GM08714 (cell line): ENCODE data around the gene CRY2.

Source experiments
- H3K4me3 ChIP-seq: fragments of 200-500 bp; sonication (Bioruptor generic); 2 replicates; pipeline ENCODE4 v1.5.1; 2014; ENCODE audit warnings: mild to moderate bottlenecking, low read length, inconsistent platforms
- ZNF274 ChIP-seq: IDR thresholded peaks from 2 replicates; pipeline ENCODE4 v1.6.1; 2012; ENCODE audit warnings: mild to moderate bottlenecking, low read depth, low read length

CRY2 gene

GRCh38 chr11:45913514-45913913, 66.2 kb downstream of the CRY2 start:
- no peak overlapping the region for H3K4me3 ChIP-seq
- no peak for TF ChIP-seq ZNF274

DNA sequence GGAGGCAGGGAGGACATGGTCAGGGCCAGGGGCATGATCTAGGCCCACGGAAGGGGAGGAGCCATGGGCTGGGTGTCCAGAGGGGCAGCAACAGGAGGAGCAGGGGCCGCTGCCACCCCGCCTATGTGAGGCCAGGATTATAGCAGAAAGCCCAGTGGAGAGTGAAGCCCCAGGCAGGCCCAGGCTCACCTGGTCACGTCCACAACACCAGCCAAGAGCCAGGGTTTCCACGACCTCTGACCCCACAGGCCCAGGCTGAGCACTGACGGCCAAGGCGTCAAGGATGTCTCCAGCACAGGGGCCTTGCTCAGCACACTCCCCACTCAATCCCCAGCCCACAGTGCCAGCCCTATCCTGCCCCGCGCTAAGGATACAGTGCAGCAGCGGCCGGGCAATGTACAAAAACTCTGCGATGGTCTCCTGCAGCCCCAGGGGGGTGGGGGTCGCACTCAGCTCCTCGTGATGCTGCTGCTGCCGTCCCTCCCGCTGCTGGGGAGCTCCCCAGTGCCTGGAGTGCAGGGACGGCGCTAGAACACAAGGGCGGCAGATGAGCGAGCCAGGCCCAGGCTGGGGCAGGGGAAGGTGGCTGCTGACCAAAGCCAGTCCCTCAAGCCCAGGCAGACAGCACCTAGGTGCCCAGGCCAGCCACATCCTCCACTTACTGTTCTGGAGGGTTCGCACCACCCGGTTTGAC, 66.8 kb downstream of the CRY2 start:
- no peak for TF ChIP-seq ZNF274
- H3K4me3 ChIP-seq: no peak overlapping the region

DNA sequence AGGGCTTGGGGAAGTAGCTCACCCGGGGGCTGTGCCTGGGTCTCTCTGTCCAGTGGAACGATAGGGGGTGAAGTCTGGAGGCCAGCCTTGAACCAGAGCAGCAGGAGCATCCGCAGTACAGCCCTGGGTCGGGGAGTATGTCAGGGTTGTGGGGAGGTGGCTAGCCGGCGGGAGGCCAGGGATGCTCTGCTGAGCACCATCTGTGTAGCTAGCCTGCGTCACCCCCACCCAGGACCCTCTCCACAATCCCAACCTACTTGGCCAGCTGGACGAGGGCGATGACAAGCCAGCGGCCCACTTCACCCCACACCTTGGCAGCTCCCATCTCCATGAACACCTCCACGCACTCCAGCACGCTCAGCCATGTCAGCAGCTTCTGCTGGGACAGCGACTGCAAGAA, 68.2 kb downstream of the CRY2 start:
- no peak overlapping the region for H3K4me3 ChIP-seq
- TF ChIP-seq ZNF274: no peak

GRCh38 chr11:45917286-45917622, 70.0 kb downstream of the CRY2 start:
- H3K4me3 ChIP-seq: peak overlapping the region; percentile 82
- no peak for TF ChIP-seq ZNF274

GRCh38 chr11:45917623-45918330, 70.5 kb downstream of the CRY2 start, which contains the start of gene PEX16:
PEX16 (minus strand) TSS chr11:45917877; CDS start chr11:45917811, 66 bp downstream.
- H3K4me3 ChIP-seq: peak within 1 kb of the TSS; percentile 82
- no peak for TF ChIP-seq ZNF274

GRCh38 chr11:45918331-45918941, 71.2 kb downstream of the CRY2 start:
- H3K4me3 ChIP-seq: peak overlapping the region; percentile 82
- TF ChIP-seq ZNF274: no peak

DNA sequence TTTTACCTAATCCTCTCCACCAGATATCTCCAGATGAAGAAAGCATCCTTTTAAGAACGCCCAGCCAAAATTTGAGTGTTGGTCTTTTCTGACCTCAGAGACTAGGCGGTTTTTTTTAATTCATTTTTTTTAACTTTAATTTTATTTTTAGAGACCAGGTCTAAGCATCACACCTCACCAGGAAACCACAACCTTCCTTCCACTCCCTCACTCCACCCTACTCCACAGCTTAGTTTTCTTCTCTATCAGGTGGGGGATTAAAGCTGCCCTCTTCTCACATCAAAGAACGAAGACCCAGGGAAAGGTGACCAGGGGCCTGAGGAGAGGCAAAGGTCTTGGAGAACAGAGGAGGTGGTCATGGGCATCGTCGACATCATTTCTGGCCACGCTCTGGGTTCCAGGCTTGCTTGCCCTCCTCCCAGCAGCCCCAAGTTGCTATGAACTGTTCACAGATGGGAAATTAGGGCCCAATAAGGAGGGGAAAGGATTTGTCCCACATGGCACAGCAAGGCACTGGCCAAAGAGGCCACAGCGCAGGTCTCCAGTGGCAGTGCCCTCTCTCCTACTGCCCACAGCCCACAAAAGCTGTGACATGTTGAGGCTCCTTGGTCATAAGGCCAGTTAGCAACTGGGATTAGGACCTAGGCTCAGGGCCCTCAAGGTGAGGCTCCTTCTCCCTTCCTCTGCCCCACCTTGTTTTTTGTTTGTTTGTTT, 71.8 kb downstream of the CRY2 start:
- H3K4me3 ChIP-seq: no peak overlapping the region
- TF ChIP-seq ZNF274: no peak

DNA sequence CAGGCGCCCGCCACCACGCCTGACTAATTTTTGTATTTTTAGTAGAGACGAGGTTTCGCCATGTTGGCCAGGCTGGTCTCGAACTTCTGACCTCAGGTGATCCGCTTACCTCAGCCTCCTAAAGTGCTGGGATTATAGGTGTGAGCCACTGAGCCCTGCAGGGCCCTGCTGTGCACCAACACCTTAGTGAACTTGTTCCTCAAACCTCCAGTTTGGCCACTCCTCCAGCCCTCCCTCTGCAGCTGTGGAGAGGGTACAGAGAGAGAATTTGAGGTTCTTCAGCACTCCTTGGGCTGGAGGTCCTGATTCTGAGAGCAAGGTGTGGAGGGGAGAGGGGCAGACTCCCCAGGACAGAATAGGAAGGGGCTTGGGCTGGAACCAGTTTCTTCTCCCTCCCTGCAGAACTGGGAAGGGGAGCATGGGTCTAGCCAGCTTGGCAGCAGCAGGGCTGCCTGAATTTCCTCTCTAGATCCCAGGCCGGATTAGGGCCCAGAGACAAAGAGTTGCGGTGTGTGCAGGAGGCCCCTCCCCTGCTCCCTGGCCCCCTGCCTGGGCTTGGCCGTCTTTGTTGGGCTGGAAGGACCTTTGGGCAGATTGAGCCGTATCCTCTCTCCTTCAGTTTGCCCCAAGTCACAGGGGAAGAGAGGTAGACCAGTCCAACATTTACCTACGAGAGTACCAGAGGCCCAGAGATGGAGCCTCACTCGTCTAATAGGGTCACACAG, 72.7 kb downstream of the CRY2 start:
- no peak for TF ChIP-seq ZNF274
- no peak overlapping the region for H3K4me3 ChIP-seq

DNA sequence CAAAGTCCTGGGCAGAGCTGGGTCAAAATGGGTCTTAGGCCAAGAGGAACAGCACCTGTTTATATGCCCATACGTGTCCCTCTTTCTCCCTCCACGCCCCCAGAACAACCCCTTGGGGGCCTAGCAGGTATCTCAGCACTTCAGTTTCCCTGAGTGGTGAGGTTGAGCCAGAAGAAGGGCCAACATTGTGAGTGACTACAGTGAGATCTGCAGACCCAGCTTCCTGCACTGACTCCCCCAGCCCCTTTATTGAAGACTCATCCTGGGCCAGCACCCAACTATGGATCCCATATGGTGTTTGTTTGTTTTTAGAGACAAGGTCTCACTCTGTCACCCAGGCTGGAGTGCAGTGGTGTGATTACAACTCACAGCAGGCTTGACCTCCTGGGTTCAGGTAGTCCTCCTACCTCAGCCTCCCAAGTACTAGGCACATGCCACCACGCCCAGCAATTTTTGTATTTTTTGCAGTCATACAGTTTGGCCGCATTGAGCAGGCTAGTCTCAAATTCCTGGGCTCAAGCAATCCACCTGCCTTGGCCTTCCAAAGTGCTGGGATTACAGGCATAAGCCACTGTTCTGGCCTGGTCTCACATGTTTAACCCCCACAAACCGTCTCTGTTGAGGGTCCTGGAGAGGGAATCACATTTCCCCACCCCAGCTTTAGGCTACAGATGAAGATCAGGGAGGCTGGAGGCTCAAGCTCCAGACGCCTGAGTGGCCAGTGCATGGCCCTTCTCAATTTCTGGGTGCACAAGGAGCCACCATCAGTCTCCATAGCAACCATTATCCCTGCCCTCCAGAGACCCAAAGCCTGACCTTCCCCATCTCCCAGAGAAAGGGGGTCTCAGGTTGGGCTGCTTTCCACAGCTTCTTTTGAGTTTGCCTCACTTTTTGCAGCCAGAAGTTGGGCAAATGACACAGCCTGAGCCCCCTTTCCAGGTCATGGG, 73.5 kb downstream of the CRY2 start:
- TF ChIP-seq ZNF274: no peak
- H3K4me3 ChIP-seq: no peak overlapping the region

- TF ChIP-seq ZNF274: no peak
- H3K4me3 ChIP-seq: no peak overlapping the region
Measured at GRCh38 chr11:45921561-45922424, 74.5 kb downstream of the CRY2 start.

DNA sequence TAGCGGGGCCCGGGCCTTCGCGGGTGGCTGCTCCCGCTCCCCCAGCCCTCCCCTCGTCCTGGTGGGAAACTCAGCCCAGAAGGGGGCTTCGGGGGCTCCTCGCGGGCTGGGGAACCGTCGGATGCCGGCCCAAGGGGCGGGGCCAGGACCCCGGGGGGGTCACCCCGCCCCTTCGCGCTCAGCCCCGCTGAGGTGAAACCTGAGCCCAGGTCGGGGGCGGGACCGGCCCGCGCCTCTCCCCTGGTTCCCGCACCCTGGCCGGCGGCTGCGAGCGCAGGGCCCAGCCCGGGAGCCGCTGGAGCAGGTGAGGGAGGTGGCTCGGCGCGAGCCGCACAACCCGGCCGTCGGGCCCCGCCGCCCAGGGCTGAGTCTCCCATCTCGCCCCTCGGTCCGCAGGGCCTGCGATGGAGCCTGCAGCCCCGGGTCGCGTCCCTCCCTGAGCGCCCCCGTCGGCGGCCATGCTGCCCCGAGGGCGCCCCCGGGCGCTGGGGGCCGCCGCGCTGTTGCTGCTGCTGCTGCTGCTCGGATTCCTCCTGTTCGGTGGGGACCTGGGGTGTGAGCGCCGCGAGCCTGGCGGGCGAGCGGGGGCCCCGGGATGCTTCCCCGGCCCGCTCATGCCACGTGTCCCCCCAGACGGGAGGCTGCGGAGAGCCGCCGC, 75.3 kb downstream of the CRY2 start, which contains the start of gene LARGE2:
Gene LARGE2, plus strand, starts transcription at position 232 of the 658 bp plus-strand sequence. Its CDS starts 227 bp downstream, at position 459.
- no peak for TF ChIP-seq ZNF274
- no peak within 1 kb of the TSS for H3K4me3 ChIP-seq
